Urothelium cell line (cell line): ENCODE measurements around the gene SREBF1.

Experiments
- DNase-seq: peaks from one replicate; pipeline ENCODE4 v3.0.0; 2011; ENCODE audit warnings: low spot score, mixed read lengths
- FAIRE-seq: peaks from 2 replicates; lab custom pipeline; 2011; peaks lifted over from hg19 to GRCh38; lab: Jason Lieb, UNC

SREBF1 gene

GRCh38 chr17:17783116-17783824 lies 53.5 kb downstream of the SREBF1 start:
- FAIRE-seq, result no peak
- peak; percentile 57 for DNase-seq

- DNase-seq, result peak; percentile 15
- no peak for FAIRE-seq
Measured at GRCh38 chr17:17782523-17783115, 54.2 kb downstream of the SREBF1 start.

GRCh38 chr17:17781591-17782496 lies 54.9 kb downstream of the SREBF1 start:
- FAIRE-seq (no peak), DNase-seq (peak; percentile 40)

GRCh38 chr17:17780922-17781590 lies 55.7 kb downstream of the SREBF1 start:
- peak; percentile 34 for DNase-seq
- no peak for FAIRE-seq

- FAIRE-seq (no peak), DNase-seq (no peak)
Measured at GRCh38 chr17:17779015-17779611, 57.7 kb downstream of the SREBF1 start.

- FAIRE-seq, result no peak
- DNase-seq, result no peak
Measured at GRCh38 chr17:17778308-17779014, 58.3 kb downstream of the SREBF1 start.

- FAIRE-seq (no peak), DNase-seq (no peak)
Measured at GRCh38 chr17:17776889-17777288, 59.9 kb downstream of the SREBF1 start.

GRCh38 chr17:17774009-17774881 lies 62.5 kb downstream of the SREBF1 start:
- no peak for DNase-seq
- FAIRE-seq, result no peak

GRCh38 chr17:17772231-17772630 lies 64.6 kb downstream of the SREBF1 start:
- FAIRE-seq (no peak), DNase-seq (no peak)

GRCh38 chr17:17771498-17772201 lies 65.1 kb downstream of the SREBF1 start:
- FAIRE-seq (no peak), DNase-seq (no peak)

GRCh38 chr17:17770632-17771044 lies 66.1 kb downstream of the SREBF1 start:
- FAIRE-seq, result no peak

GRCh38 chr17:17769869-17770631 lies 66.7 kb downstream of the SREBF1 start:
- FAIRE-seq, result no peak
- DNase-seq, result no peak

More at GRCh38 chr17:17770632-17771044, 66.1 kb downstream of the SREBF1 start:
- no peak for DNase-seq

GRCh38 chr17:17768424-17769088 lies 68.2 kb downstream of the SREBF1 start:
- FAIRE-seq (no peak), DNase-seq (no peak)

GRCh38 chr17:17767887-17768418 lies 68.8 kb downstream of the SREBF1 start:
- no peak for FAIRE-seq
- no peak for DNase-seq

GRCh38 chr17:17767154-17767869 lies 69.5 kb downstream of the SREBF1 start:
- DNase-seq, result no peak
- FAIRE-seq, result no peak

GRCh38 chr17:17766744-17767120 lies 70.1 kb downstream of the SREBF1 start:
- no peak for DNase-seq
- FAIRE-seq, result no peak
